Adrenal gland (tissue), 5 donors: Measurements from ENCODE around the gene JUND.

ENCODE experiments used
- CTCF ChIP-seq, 6 experiments: fragments of 450-650 bp in 4 of 6; fragments of 200-600 bp in 2 of 6; sonication (generic) in 1 of 6; IDR thresholded peaks; 1 replicate in 5 of 6; 2 replicates in 1 of 6; pipeline versions ENCODE4 v1.5.1 to v1.8.0; 2016 to 2021; ENCODE audit warnings: antibody characterized with exemption in 6 of 6, mild to moderate bottlenecking in 2 of 6, moderate library complexity in 1 of 6
- POLR2A ChIP-seq, 2 donors: fragments of 450-650 bp; IDR thresholded peaks; one replicate each; pipeline ENCODE4 v1.6.1; 2017; ENCODE audit warnings: antibody characterized with exemption in 2 of 2, mild to moderate bottlenecking in 2 of 2, moderate library complexity in 1 of 2
- donor health status: DM: no; HTN: no; CAD: no.

DNA sequence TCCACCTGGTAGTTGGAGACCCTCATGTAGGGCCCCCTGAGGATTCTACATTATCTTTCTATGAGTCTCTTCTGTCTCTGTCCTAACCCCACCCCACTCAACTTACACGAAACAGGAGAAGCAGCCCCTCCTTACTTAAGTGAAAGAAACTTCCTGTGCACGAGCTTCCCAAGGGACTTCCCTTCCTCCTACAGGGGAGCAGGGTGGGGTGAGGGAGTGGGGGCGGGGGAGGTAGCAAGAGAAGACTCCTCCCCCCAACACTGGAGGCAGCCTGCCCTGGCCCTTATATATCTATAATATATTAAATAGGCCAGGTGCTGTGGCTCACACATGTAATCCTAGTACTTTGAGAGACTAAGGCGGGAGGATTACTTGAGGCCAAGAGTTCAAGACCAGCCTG lies 49.6 kb downstream of the JUND start:
- TF ChIP-seq CTCF (IDR thresholded peaks at IDR 0.05) (no peak), POLR2A (IDR thresholded peaks at IDR 0.05) (no peak)
